A549 (cell line): Measurements from ENCODE around the gene ODF4. TPM values are rescaled to one million over a fixed set of nuclear protein-coding genes. Genes with fewer than 3 reads are reported as not detected.

Experiments used
- ATAC-seq, 2 experiments: fragments of 200-7000 bp in 1 of 2; fragments of >200 bp in 1 of 2; cut with Nextera tagmentation in 1 of 2; cut with Tn5 transposase in 1 of 2; 3 replicates each; pipeline versions ENCODE4 v1.8.0 to v1.9.1; 2018 to 2020; ENCODE audit warnings: mild to moderate bottlenecking in 1 of 2, moderate library complexity in 1 of 2
- CTCF ChIA-PET: fragments of 300-600 bp; sonication (Branson Sonifier 250); formaldehyde crosslinking; extraction: SDS; loops from one replicate; lab custom pipeline; 2021; ENCODE audit warnings: antibody characterized with exemption, inconsistent platforms; lab: Yijun Ruan, JAX
- POLR2A ChIA-PET: fragments of 350-600 bp; formaldehyde crosslinking; extraction: SDS; loops from one replicate; lab custom pipeline; 2021; ENCODE audit warnings: antibody characterized with exemption, inconsistent platforms; lab: Yijun Ruan, JAX
- DNase-seq, 2 experiments: peaks; one replicate each; pipeline versions ENCODE4 v3.0.0 to v3.0.0-alpha.2; 2011 to 2016; ENCODE audit warnings: low read depth in 1 of 2, low spot score in 1 of 2
- FAIRE-seq: peaks from 2 replicates; lab custom pipeline; 2011; peaks lifted over from hg19 to GRCh38; lab: Jason Lieb, UNC
- H3K27ac ChIP-seq, 2 experiments: fragments of >200 bp; sonication (Bioruptor Twin); formaldehyde crosslinking; 3 replicates each; pipeline ENCODE4 v1.5.1; 2016 to 2017
- H3K4me1 ChIP-seq: fragments of >200 bp; sonication (Bioruptor Twin); formaldehyde crosslinking; 3 replicates; pipeline ENCODE4 v1.6.1; 2016
- H3K4me2 ChIP-seq: fragments of >200 bp; sonication (Bioruptor Twin); formaldehyde crosslinking; 3 replicates; pipeline ENCODE4 v1.6.1; 2016
- H3K4me3 ChIP-seq: fragments of >200 bp; sonication (Bioruptor Twin); formaldehyde crosslinking; 3 replicates; pipeline ENCODE4 v1.5.1; 2016
- H3K9me3 ChIP-seq: fragments of >200 bp; sonication (Bioruptor Twin); formaldehyde crosslinking; 3 replicates; pipeline ENCODE4 v1.6.1; 2016
- BHLHE40 ChIP-seq: IDR thresholded peaks from 2 replicates; pipeline ENCODE4 v1.6.1; 2012; ENCODE audit warnings: low read depth, low read length, inconsistent platforms
- CHD4 ChIP-seq: fragments of 200-600 bp; sonication (generic); IDR thresholded peaks from 2 replicates; pipeline ENCODE4 v1.6.1; 2016; ENCODE audit warnings: antibody characterized with exemption, mild to moderate bottlenecking, borderline replicate concordance
- EHF ChIP-seq: fragments of 250-450 bp; sonication (Bioruptor Pico); IDR thresholded peaks from 2 replicates; pipeline ENCODE4 v1.5.0; 2020; ENCODE audit warnings: mild to moderate bottlenecking
- EHMT2 ChIP-seq: fragments of 200-600 bp; sonication (generic); IDR thresholded peaks from 2 replicates; pipeline ENCODE4 v1.6.1; 2016; ENCODE audit warnings: antibody characterized with exemption, low read depth, mild to moderate bottlenecking, moderate library complexity
- GATA3 ChIP-seq: IDR thresholded peaks from 2 replicates; pipeline ENCODE4 v1.6.1; 2012; ENCODE audit warnings: borderline replicate concordance
- HOXB13 ChIP-seq: fragments of 250-450 bp; sonication (Bioruptor Pico); IDR thresholded peaks from 2 replicates; pipeline ENCODE4 v1.5.0; 2020; ENCODE audit warnings: low read depth, mild to moderate bottlenecking, moderate library complexity
- KDM5A ChIP-seq: fragments of 200-600 bp; sonication (generic); IDR thresholded peaks from 2 replicates; pipeline ENCODE4 v1.6.1; 2016; ENCODE audit warnings: antibody characterized with exemption, mild to moderate bottlenecking
- NFE2L2 ChIP-seq: fragments of 150-350 bp; conservative IDR thresholded peaks from 2 replicates; pipeline ENCODE4 v1.6.1; 2014; ENCODE audit warnings: low read length
- PHF8 ChIP-seq: fragments of 200-600 bp; sonication (generic); IDR thresholded peaks from 2 replicates; pipeline ENCODE4 v1.6.1; 2016; ENCODE audit warnings: low read depth, mild to moderate bottlenecking, antibody characterized with exemption, moderate library complexity, borderline replicate concordance
- RAD21 ChIP-seq, 2 experiments: fragments of >200 bp in 1 of 2; sonication (Bioruptor Twin) in 1 of 2; formaldehyde crosslinking in 1 of 2; IDR thresholded peaks in 1 of 2; conservative IDR thresholded peaks in 1 of 2; 2 replicates in 1 of 2; 3 replicates in 1 of 2; pipeline ENCODE4 v1.6.1; 2012 to 2018; ENCODE audit warnings: inconsistent platforms in 1 of 2
- RARB ChIP-seq: fragments of 250-450 bp; sonication (Bioruptor Pico); IDR thresholded peaks from 2 replicates; pipeline ENCODE4 v1.8.0; 2021; ENCODE audit warnings: mild to moderate bottlenecking, moderate library complexity
- RCOR1 ChIP-seq: fragments of 150-350 bp; IDR thresholded peaks from 2 replicates; pipeline ENCODE4 v1.6.1; 2014; ENCODE audit warnings: antibody characterized with exemption, low read length, low read depth
- TFCP2L1 ChIP-seq: fragments of 250-450 bp; sonication (Bioruptor Pico); IDR thresholded peaks from 2 replicates; pipeline ENCODE4 v1.5.0; 2021; ENCODE audit warnings: mild to moderate bottlenecking
- TP53 ChIP-seq: fragments of 250-450 bp; sonication (Bioruptor Pico); IDR thresholded peaks from 2 replicates; pipeline ENCODE4 v1.5.0; 2021; ENCODE audit warnings: mild to moderate bottlenecking, moderate library complexity
- ZC3H11A ChIP-seq: fragments of 450-650 bp; IDR thresholded peaks from 2 replicates; pipeline ENCODE4 v1.6.1; 2014; ENCODE audit warnings: antibody characterized with exemption, mild to moderate bottlenecking
- ZFP36 ChIP-seq: fragments of 450-650 bp; IDR thresholded peaks from 2 replicates; pipeline ENCODE4 v1.6.1; 2014; ENCODE audit warnings: borderline replicate concordance; ENCODE audit not compliant: partially characterized antibody
- ZSCAN20 ChIP-seq: fragments of 250-450 bp; sonication (Bioruptor Pico); IDR thresholded peaks from 2 replicates; pipeline ENCODE4 v1.8.0; 2022; ENCODE audit warnings: mild to moderate bottlenecking, moderate library complexity
- WGBS: methylation state at CpG from one replicate; pipeline ENCODE4 v1.1.6; 2017; ENCODE audit errors: missing lambda C conversion rate; 5-methylcytosine and 5-hydroxymethylcytosine counted together
- polyA plus RNA-seq, 4 experiments: library from polyadenylated mRNA; depleted of rRNA in 3 of 4; stranded (reverse); fragments of >200 nt; fragmentation: RNase III in 1 of 4; extraction: RNeasy Plus Mini Kit Qiagen cat#74134 plus additional on column Dnase treatment in 1 of 4; gene quantifications; 2 replicates in 3 of 4; 3 replicates in 1 of 4; pipeline ENCODE4 v1.2.3, GENCODE V29; 2011 to 2017
- TF ChIP-seq, protein P1 (sequence below): fragments of >200 bp; sonication (Bioruptor Twin); formaldehyde crosslinking; IDR thresholded peaks from 2 replicates; pipeline ENCODE4 v1.6.1; 2016
- TF ChIP-seq, protein P2 (sequence below): IDR thresholded peaks from 2 replicates; pipeline ENCODE4 v1.6.1; 2012
- TF ChIP-seq, protein P3 (sequence below): IDR thresholded peaks from 2 replicates; pipeline ENCODE4 v1.6.1; 2012; ENCODE audit warnings: low read depth, borderline replicate concordance
- TF ChIP-seq, protein P4 (sequence below): IDR thresholded peaks from 2 replicates; pipeline ENCODE4 v1.6.1; 2012
- TF ChIP-seq, protein P5 (sequence below): fragments of 200-600 bp; sonication (generic); IDR thresholded peaks from 2 replicates; pipeline ENCODE4 v1.6.1; 2016; ENCODE audit warnings: antibody characterized with exemption, mild to moderate bottlenecking, moderate library complexity

ODF4 gene
- polyA plus RNA-seq, 2 of the 4 experiments (the other 2 are of a cell fraction): not detected

DNA sequence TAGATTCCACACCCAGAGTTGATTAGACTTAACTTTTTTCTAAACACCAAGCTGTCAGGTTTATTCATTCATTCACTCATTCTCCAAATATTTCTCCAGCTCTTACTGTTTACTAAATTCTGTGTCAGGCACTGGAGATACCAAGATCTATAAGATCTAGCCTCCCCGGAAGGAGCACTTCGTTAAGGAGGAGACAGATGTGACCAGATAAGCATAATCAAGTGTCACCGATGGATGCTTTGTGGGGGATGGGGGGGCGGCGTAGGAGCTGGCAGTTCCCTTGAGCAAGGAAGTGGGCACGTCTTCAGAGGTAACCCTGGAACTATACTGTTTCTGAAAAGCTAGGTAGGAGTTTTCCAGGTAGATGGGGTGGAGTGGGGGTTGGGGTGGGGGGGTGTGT, 47.2 kb downstream of the ODF4 start:
- no peak for ATAC-seq

DNA sequence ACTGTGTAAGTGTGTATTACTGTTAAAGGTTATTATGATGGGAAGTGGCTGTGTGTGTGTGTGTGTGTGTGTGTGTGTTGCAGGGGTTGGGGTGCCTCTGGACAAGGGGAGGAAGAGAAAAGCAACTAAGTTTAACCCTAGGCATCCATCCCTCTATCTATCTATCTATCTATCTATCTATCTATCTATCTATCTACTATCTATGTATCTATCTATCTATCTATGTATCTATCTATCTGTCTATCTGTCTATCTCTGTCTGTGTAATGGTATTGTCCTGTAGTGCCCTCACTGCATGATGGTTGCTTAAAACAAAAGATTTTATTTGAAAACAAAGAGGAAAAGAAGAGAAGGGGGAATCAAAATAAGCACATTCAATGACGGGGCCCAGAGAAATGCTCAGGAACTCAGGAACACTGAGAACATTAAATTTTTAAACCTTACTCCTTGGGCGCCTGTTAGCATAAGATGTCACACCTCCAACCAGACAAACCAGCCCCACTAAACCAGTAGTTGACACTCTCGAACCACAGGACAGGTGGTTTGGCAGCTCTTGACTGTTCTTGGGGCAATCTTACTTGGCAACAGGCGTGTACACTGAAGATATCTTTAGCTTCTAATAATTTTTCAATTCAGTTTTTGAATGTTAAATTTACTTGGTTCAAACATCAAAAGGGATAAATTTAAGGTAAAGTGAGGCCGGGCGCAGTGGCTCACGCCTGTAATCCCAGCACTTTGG, 48.4 kb downstream of the ODF4 start:
- H3K27ac ChIP-seq: no peak overlapping the region
- TF ChIP-seq, protein P1, sequence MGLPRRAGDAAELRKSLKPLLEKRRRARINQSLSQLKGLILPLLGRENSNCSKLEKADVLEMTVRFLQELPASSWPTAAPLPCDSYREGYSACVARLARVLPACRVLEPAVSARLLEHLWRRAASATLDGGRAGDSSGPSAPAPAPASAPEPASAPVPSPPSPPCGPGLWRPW: no peak
- no peak for TF ChIP-seq CHD4
- TF ChIP-seq ZSCAN20 (CRISPR knock-in tag): no peak
- TF ChIP-seq EHMT2: no peak
- TF ChIP-seq ZC3H11A: no peak
- no peak for TF ChIP-seq ZFP36
- TF ChIP-seq KDM5A: no peak
- TF ChIP-seq, protein P2, sequence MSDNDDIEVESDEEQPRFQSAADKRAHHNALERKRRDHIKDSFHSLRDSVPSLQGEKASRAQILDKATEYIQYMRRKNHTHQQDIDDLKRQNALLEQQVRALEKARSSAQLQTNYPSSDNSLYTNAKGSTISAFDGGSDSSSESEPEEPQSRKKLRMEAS: no peak
- no peak overlapping the region for H3K4me2 ChIP-seq
- H3K4me1 ChIP-seq: peaks cover 18% of the 10 kb centered on the region
- ChIA-PET POLR2A (no interaction called here), CTCF (interaction anchor here (0.8 to 8.2 kb wide), 4 partner anchors 13 to 359 kb away, joined by 3 to 82 read pairs (median 4); no protein-coding TSS in a partner anchor)
- 87% methylated on average over 7 of the region's 7 CpGs for WGBS
- ATAC-seq: no peak
- FAIRE-seq: no peak
- H3K4me3 ChIP-seq: no peak overlapping the region
- H3K9me3 ChIP-seq: no peaks in the 10 kb centered on the region
- DNase-seq: no peak

More for the DNA sequence above, 47.2 kb downstream of the ODF4 start:
- Histone ChIP-seq H3K9me3 (no peaks in the 10 kb centered on the region), H3K4me1 (peaks cover 16% of the 10 kb centered on the region), H3K4me2 (no peak overlapping the region), H3K27ac (no peak overlapping the region), H3K4me3 (no peak overlapping the region)
- no peak for DNase-seq
- TF ChIP-seq TFCP2L1 (no peak), ZSCAN20 (CRISPR knock-in tag) (no peak), RAD21 (conservative IDR thresholded peaks at IDR 0.05 in 1 of 2, IDR thresholded peaks at IDR 0.05 in 1 of 2) (no peak), RARB (CRISPR knock-in tag) (no peak), GATA3 (no peak), NFE2L2 (no peak), PHF8 (no peak), ZC3H11A (no peak), HOXB13 (CRISPR knock-in tag) (no peak), EHF (CRISPR knock-in tag) (no peak), BHLHE40 (no peak), RCOR1 (no peak), TP53 (CRISPR knock-in tag) (no peak)
- TF ChIP-seq, protein P3, sequence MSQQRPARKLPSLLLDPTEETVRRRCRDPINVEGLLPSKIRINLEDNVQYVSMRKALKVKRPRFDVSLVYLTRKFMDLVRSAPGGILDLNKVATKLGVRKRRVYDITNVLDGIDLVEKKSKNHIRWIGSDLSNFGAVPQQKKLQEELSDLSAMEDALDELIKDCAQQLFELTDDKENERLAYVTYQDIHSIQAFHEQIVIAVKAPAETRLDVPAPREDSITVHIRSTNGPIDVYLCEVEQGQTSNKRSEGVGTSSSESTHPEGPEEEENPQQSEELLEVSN: no peak
- TF ChIP-seq, protein P4, sequence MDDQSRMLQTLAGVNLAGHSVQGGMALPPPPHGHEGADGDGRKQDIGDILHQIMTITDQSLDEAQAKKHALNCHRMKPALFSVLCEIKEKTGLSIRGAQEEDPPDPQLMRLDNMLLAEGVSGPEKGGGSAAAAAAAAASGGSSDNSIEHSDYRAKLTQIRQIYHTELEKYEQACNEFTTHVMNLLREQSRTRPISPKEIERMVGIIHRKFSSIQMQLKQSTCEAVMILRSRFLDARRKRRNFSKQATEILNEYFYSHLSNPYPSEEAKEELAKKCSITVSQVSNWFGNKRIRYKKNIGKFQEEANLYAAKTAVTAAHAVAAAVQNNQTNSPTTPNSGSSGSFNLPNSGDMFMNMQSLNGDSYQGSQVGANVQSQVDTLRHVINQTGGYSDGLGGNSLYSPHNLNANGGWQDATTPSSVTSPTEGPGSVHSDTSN: no peak
- TF ChIP-seq, protein P5, sequence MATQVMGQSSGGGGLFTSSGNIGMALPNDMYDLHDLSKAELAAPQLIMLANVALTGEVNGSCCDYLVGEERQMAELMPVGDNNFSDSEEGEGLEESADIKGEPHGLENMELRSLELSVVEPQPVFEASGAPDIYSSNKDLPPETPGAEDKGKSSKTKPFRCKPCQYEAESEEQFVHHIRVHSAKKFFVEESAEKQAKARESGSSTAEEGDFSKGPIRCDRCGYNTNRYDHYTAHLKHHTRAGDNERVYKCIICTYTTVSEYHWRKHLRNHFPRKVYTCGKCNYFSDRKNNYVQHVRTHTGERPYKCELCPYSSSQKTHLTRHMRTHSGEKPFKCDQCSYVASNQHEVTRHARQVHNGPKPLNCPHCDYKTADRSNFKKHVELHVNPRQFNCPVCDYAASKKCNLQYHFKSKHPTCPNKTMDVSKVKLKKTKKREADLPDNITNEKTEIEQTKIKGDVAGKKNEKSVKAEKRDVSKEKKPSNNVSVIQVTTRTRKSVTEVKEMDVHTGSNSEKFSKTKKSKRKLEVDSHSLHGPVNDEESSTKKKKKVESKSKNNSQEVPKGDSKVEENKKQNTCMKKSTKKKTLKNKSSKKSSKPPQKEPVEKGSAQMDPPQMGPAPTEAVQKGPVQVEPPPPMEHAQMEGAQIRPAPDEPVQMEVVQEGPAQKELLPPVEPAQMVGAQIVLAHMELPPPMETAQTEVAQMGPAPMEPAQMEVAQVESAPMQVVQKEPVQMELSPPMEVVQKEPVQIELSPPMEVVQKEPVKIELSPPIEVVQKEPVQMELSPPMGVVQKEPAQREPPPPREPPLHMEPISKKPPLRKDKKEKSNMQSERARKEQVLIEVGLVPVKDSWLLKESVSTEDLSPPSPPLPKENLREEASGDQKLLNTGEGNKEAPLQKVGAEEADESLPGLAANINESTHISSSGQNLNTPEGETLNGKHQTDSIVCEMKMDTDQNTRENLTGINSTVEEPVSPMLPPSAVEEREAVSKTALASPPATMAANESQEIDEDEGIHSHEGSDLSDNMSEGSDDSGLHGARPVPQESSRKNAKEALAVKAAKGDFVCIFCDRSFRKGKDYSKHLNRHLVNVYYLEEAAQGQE: no peak
- ChIA-PET CTCF (interaction anchor here (0.6 to 8.2 kb wide), 10 partner anchors 8 to 399 kb away, joined by 3 to 82 read pairs (median 3); no protein-coding TSS in a partner anchor), POLR2A (interaction anchor here (1.0 kb wide), 1 partner anchor 272 kb away, joined by 3 read pairs; no protein-coding TSS in a partner anchor)
- WGBS: 72% methylated on average over 6 of the region's 6 CpGs
- FAIRE-seq: no peak
